Stomach (tissue), 4 donors: ENCODE results near the gene FAM90A1.
"Not testable (repeated sequence)": the region's sequence is repeated elsewhere in the genome, so short reads cannot be mapped to it uniquely, and the experiment has no call there.

Source experiments
- EP300 ChIP-seq: sonication (generic); formaldehyde crosslinking; IDR thresholded peaks from one replicate; pipeline ENCODE4 v1.6.1; 2017; ENCODE audit warnings: antibody characterized with exemption
- POLR2A ChIP-seq, 4 donors: fragments of 450-650 bp; IDR thresholded peaks; one replicate each; pipeline ENCODE4 v1.6.1; 2016; ENCODE audit warnings: antibody characterized with exemption in 4 of 4, control low read depth in 2 of 4, mild to moderate bottlenecking in 1 of 4, moderate library complexity in 1 of 4
- POLR2AphosphoS5 ChIP-seq, 3 donors: sonication (generic); formaldehyde crosslinking; IDR thresholded peaks; one replicate each; pipeline ENCODE4 v1.6.1; 2016; ENCODE audit warnings: antibody characterized with exemption in 3 of 3
- TF ChIP-seq, protein P1 (sequence below), 7 experiments: fragments of 450-650 bp in 4 of 7; fragments of 200-600 bp in 3 of 7; sonication (generic) in 3 of 7; IDR thresholded peaks; one replicate each; pipeline ENCODE4 v1.5.1; 2016 to 2019; ENCODE audit warnings: antibody characterized with exemption in 7 of 7, control low read depth in 2 of 7, mild to moderate bottlenecking in 1 of 7

DNA sequence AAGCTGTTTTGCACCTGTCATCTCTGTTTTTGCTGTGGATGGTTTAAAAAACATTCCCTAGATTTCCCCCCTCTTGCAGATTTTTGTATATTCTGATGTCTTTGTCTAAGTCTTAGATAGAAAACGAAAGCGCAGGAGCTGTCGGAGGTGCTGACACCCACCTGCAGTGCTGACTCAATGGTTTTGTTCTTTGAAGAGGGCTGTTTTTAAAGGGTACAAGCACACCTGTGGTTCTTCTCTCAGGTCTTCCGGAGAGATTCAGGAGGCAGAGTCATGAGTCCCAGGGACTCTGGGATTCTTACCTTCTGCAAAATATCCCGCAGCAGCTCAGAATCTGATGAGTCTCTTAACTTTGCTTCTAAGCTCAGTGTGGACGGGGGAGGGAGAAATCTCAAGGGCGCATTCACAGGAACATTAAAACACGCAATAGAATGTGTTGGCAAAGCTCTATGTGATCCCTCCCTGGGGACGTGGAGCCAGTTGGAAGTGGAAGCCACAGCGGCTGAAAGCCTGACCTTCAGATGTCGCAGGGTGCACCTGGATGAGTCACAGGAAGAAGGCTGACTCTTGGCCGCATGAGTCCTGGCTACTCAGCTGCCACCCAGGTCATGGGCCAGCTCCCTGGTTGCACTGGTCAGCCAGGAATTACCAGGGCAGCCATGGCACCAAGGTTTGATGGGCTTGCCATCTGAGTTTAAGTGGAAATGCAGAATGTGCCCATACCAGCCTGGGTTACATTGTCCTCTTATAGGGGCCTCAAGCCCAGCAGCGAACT lies 13.1 kb upstream of the FAM90A1 start:
- TF ChIP-seq, protein P1, sequence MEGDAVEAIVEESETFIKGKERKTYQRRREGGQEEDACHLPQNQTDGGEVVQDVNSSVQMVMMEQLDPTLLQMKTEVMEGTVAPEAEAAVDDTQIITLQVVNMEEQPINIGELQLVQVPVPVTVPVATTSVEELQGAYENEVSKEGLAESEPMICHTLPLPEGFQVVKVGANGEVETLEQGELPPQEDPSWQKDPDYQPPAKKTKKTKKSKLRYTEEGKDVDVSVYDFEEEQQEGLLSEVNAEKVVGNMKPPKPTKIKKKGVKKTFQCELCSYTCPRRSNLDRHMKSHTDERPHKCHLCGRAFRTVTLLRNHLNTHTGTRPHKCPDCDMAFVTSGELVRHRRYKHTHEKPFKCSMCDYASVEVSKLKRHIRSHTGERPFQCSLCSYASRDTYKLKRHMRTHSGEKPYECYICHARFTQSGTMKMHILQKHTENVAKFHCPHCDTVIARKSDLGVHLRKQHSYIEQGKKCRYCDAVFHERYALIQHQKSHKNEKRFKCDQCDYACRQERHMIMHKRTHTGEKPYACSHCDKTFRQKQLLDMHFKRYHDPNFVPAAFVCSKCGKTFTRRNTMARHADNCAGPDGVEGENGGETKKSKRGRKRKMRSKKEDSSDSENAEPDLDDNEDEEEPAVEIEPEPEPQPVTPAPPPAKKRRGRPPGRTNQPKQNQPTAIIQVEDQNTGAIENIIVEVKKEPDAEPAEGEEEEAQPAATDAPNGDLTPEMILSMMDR (IDR thresholded peaks at IDR 0.05) = not testable (repeated sequence)
- TF ChIP-seq POLR2A (IDR thresholded peaks at IDR 0.05); POLR2AphosphoS5 (IDR thresholded peaks at IDR 0.05); EP300: not testable (repeated sequence)
